HEK293T (cell line): Measurements from ENCODE around the gene CCDC7.

Experiments used
- CTCF ChIA-PET: fragments of 350-600 bp; formaldehyde crosslinking; extraction: SDS; loops from one replicate; lab custom pipeline; 2021; ENCODE audit warnings: antibody characterized with exemption, inconsistent platforms; lab: Yijun Ruan, JAX
- POLR2A ChIA-PET: fragments of 350-600 bp; formaldehyde crosslinking; extraction: SDS; loops from one replicate; lab custom pipeline; 2020; ENCODE audit warnings: antibody characterized with exemption, inconsistent platforms; lab: Yijun Ruan, JAX
- DNase-seq: peaks from one replicate; pipeline ENCODE4 v3.0.0; 2012; ENCODE audit warnings: mixed read lengths; ENCODE audit errors: extremely low spot score
- ARNT ChIP-seq: fragments of 450-650 bp; IDR thresholded peaks from 2 replicates; pipeline ENCODE4 v1.6.1; 2017; ENCODE audit warnings: mild to moderate bottlenecking
- BHLHE40 ChIP-seq: fragments of 450-650 bp; IDR thresholded peaks from 2 replicates; pipeline ENCODE4 v1.6.1; 2016; ENCODE audit warnings: mild to moderate bottlenecking, moderate library complexity, borderline replicate concordance
- CTBP1 ChIP-seq: fragments of 450-650 bp; IDR thresholded peaks from 2 replicates; pipeline ENCODE4 v1.6.1; 2016; ENCODE audit warnings: borderline replicate concordance
- ELF4 ChIP-seq: fragments of 450-650 bp; IDR thresholded peaks from 2 replicates; pipeline ENCODE4 v1.6.1; 2017; ENCODE audit warnings: antibody characterized with exemption
- FOXA1 ChIP-seq: fragments of 450-650 bp; IDR thresholded peaks from 2 replicates; pipeline ENCODE4 v1.6.1; 2016; ENCODE audit warnings: mild to moderate bottlenecking
- FOXK2 ChIP-seq: fragments of 450-650 bp; IDR thresholded peaks from 2 replicates; pipeline ENCODE4 v1.6.1; 2016; ENCODE audit warnings: mild to moderate bottlenecking
- FOXM1 ChIP-seq: fragments of 450-650 bp; IDR thresholded peaks from 2 replicates; pipeline ENCODE4 v1.6.1; 2017; ENCODE audit warnings: mild to moderate bottlenecking, borderline replicate concordance
- HDGF ChIP-seq: fragments of 450-650 bp; IDR thresholded peaks from 2 replicates; pipeline ENCODE4 v1.6.1; 2017; ENCODE audit warnings: antibody characterized with exemption, borderline replicate concordance
- L3MBTL2 ChIP-seq: fragments of 450-650 bp; conservative IDR thresholded peaks from 2 replicates; pipeline ENCODE4 v1.6.1; 2016; ENCODE audit warnings: mild to moderate bottlenecking
- LEF1 ChIP-seq: fragments of 450-650 bp; IDR thresholded peaks from 2 replicates; pipeline ENCODE4 v1.6.1; 2017; ENCODE audit warnings: mild to moderate bottlenecking, borderline replicate concordance
- NFRKB ChIP-seq: fragments of 450-650 bp; IDR thresholded peaks from 2 replicates; pipeline ENCODE4 v1.6.1; 2016; ENCODE audit warnings: mild to moderate bottlenecking, moderate library complexity
- SP1 ChIP-seq: fragments of 450-650 bp; IDR thresholded peaks from 2 replicates; pipeline ENCODE4 v1.6.1; 2017
- SUZ12 ChIP-seq: fragments of 450-650 bp; IDR thresholded peaks from 2 replicates; pipeline ENCODE4 v1.6.1; 2016; ENCODE audit warnings: mild to moderate bottlenecking
- TARDBP ChIP-seq: fragments of 450-650 bp; IDR thresholded peaks from 2 replicates; pipeline ENCODE4 v1.6.1; 2016
- ZNF384 ChIP-seq: fragments of 450-650 bp; IDR thresholded peaks from 2 replicates; pipeline ENCODE4 v1.6.1; 2016
- TF ChIP-seq, protein P1 (sequence below): fragments of 450-650 bp; IDR thresholded peaks from 2 replicates; pipeline ENCODE4 v1.6.1; 2016

Gene CCDC7

DNA sequence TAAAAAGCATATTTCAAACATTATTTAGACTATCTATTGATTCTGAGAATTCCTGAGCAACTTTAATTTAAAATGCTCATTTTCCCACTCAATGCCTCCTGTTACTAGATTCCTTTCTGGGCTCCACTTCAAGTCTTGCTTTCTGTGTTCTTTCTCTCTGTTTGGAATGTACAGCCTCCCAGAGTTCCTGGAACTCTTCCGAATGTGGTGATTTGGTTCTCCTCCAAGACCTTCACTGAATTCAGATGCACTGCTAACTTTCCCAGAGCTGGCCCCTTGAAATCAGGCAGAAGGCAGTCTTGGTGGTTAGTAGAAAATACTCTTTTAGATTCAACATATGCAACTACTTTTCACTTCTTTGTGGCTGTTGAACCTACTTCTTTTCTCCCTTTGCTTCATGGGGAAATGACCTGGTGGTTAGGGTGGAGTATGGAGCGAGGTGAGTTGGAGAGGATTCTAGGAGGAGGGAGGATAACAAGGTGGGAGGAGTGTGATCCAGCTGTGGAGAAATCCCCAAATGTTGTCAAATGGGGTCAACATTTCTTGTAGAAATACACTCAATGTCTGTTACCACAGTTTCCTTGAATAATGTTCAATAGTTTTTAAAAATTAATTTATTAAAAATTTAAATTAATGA lies 27.9 kb upstream of the CCDC7 start:
- CTCF ChIA-PET, result no interaction called here
- TF ChIP-seq FOXA1 (no peak), ARNT (no peak), ELF4 (no peak), CTBP1 (no peak), NFRKB (no peak), FOXM1 (no peak)
- TF ChIP-seq, protein P1, sequence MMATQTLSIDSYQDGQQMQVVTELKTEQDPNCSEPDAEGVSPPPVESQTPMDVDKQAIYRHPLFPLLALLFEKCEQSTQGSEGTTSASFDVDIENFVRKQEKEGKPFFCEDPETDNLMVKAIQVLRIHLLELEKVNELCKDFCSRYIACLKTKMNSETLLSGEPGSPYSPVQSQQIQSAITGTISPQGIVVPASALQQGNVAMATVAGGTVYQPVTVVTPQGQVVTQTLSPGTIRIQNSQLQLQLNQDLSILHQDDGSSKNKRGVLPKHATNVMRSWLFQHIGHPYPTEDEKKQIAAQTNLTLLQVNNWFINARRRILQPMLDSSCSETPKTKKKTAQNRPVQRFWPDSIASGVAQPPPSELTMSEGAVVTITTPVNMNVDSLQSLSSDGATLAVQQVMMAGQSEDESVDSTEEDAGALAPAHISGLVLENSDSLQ, result no peak
- no peak for DNase-seq
- POLR2A ChIA-PET, result no interaction called here

DNA sequence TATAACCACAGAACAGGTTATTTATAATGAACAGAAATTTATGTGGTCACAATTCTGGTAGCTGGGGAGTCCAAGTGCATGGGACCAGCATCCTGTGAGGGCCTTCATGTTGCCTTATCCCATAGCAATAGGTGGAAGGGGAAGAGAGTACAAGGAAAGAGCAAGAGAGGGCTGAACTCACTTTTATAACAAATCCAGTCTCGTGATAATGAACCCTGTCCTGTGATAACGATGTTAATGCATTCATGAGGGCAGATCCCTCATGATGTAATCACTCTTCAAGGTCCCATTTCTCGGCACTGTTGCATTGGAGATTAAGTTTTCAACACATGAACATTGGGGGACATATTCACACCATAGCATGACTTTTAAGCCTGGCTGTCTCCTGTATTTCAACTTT lies 27.4 kb upstream of the CCDC7 start:
- ChIA-PET CTCF (no interaction called here), POLR2A (interaction anchor here (0.8 kb wide), 1 partner anchor 23 kb away, joined by 3 read pairs; no protein-coding TSS in a partner anchor)
- TF ChIP-seq FOXA1, result no peak
- TF ChIP-seq SP1, result no peak
- no peak for TF ChIP-seq FOXM1
- no peak for TF ChIP-seq ZNF384
- no peak for TF ChIP-seq HDGF
- no peak for TF ChIP-seq CTBP1
- TF ChIP-seq ARNT, result no peak
- no peak for TF ChIP-seq FOXK2
- no peak for TF ChIP-seq L3MBTL2
- no peak for TF ChIP-seq TARDBP
- no peak for TF ChIP-seq NFRKB
- TF ChIP-seq BHLHE40, result no peak
- TF ChIP-seq, protein P1, result no peak
- no peak for TF ChIP-seq SUZ12
- TF ChIP-seq LEF1, result no peak
- no peak for TF ChIP-seq ELF4
- no peak for DNase-seq

DNA sequence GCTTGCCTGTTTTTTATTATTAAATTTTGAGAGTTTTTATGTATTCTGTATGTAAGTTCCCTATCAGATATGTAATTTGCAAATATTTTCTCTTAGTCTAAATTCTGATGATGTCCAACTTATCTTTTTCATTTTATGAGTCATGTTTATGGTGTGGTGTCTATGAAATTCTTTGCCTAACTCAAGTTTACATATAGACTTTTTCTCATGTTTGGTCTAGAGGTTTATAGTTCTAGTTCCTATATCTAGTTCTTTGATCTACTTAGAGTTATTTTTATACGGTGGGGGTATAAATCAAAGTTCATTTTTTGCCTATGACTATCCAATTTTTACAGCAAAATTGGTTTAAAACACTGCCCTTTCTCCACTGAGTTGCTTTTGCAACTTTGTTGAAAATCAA lies 26.3 kb upstream of the CCDC7 start:
- DNase-seq, result no peak
- POLR2A ChIA-PET, result interaction anchor here (0.8 kb wide), 1 partner anchor 24 kb away, joined by 3 read pairs; no protein-coding TSS in a partner anchor
- CTCF ChIA-PET, result no interaction called here
- TF ChIP-seq NFRKB, result no peak
- no peak for TF ChIP-seq HDGF

DNA sequence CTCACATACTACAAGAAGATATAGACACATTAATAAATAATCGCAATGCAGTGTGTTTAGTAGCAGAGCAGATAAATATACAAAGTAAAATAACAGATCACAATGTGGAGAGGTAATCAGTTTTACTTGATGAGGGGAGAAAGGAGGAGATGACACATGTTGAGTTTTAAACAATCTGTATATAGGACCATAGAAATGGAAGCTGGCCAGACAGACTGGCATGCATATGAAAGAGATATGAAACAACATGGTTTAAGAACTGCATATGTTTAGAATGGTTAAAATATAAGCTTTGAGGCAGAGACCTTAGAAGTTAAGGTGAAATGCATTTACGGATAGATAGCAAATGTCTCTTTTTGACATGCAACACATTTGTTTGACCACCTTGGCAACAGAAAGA lies 19.8 kb upstream of the CCDC7 start:
- no peak for DNase-seq
- ChIA-PET CTCF (no interaction called here), POLR2A (interaction anchor here (0.7 kb wide), 1 partner anchor 15 kb away, joined by 4 read pairs; no protein-coding TSS in a partner anchor)
- TF ChIP-seq, protein P1, result no peak
- no peak for TF ChIP-seq FOXK2
- TF ChIP-seq BHLHE40, result no peak
- TF ChIP-seq HDGF, result no peak

DNA sequence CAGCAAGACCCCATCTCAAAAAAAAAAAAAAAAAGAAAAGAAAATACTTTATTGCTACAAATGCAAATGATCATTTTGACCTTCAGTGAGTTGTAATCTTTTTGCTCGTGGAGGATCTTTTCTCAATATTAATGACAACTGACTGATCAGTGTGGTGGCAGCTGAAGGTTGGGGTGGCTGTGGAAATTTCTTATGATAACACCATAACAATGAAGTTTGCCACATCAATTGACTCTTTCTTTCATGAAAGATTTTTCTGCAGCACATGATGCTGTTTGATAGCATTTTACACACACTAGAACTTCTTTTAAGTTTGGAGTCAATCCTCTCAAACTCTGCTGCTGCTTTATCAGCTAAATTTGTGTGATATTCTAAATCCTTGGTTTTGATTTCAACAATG lies 12.4 kb upstream of the CCDC7 start:
- CTCF ChIA-PET, result no interaction called here
- POLR2A ChIA-PET, result no interaction called here
- no peak for DNase-seq
- TF ChIP-seq BHLHE40 (no peak), ZNF384 (no peak), FOXM1 (no peak), FOXA1 (no peak), HDGF (no peak), ELF4 (no peak), SP1 (no peak), SUZ12 (no peak), CTBP1 (no peak), ARNT (no peak)

DNA sequence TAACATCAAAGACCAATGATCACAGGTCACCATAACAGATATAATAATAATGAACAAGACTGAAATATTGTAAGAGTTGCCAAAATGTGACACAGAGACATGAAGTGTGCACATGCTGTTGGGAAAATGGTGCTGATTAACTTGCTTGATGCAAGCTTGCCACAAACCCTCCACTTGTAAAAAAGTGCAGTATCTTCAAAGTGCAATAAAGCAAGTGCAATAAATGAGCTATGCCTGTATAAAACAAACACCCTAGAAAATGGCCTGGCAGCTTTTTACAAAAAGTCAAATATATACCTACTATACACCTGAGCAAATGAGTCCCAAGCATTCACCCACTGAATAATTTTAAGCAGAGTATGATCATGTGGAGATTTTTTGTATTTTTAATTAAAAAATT lies 9.7 kb upstream of the CCDC7 start:
- CTCF ChIA-PET, result no interaction called here
- no peak for DNase-seq
- POLR2A ChIA-PET, result interaction anchor here (2.1 kb wide), 1 partner anchor 10 kb away, joined by 7 read pairs; the partner anchor contains the start of gene CCDC7
- TF ChIP-seq FOXK2 (no peak), BHLHE40 (no peak), L3MBTL2 (no peak), CTBP1 (no peak), NFRKB (no peak), HDGF (no peak), SP1 (no peak), SUZ12 (no peak), FOXM1 (no peak), TARDBP (no peak), LEF1 (no peak)
- TF ChIP-seq, protein P1, result no peak
